Mononuclear cell (primary cell): Measurements from ENCODE around the gene STOX2. TPM values are rescaled to one million over a fixed set of nuclear protein-coding genes. Genes with fewer than 3 reads are reported as not detected.
A peak's percentile ranks its signal among the peaks of the same experiment; 100 is the strongest.
"Not testable (repeated sequence)": the region's sequence is repeated elsewhere in the genome, so short reads cannot be mapped to it uniquely, and the experiment has no call there.

Source experiments
- H3K27me3 ChIP-seq: 2 replicates; pipeline ENCODE4 v1.6.0; 2011; ENCODE audit warnings: low read length, control low read depth; ENCODE audit not compliant: insufficient read depth
- H3K4me1 ChIP-seq: 2 replicates; pipeline ENCODE4 v1.5.1; 2011; ENCODE audit warnings: mild to moderate bottlenecking, low read length, control low read depth; ENCODE audit not compliant: insufficient read depth
- H3K4me3 ChIP-seq: 2 replicates; pipeline ENCODE4 v1.5.1; 2011; ENCODE audit warnings: mild to moderate bottlenecking, low read length, moderate library complexity
- H3K9me3 ChIP-seq: 2 replicates; pipeline ENCODE4 v1.5.1; 2011; ENCODE audit warnings: low read depth, mild to moderate bottlenecking, control low read depth, low read length
- total RNA-seq: library from RNA; depleted of rRNA; stranded (reverse); fragments of >200 nt; gene quantifications from one replicate; pipeline ENCODE4 v1.2.3, GENCODE V29; 2012

STOX2 gene
- total RNA-seq, 1 donor = under 0.01 TPM

- H3K4me1 ChIP-seq = peaks cover 18% of the 10 kb centered on the region
- H3K9me3 ChIP-seq = no peaks in the 10 kb centered on the region
- peak overlapping the region; percentile 32 for H3K4me3 ChIP-seq
- H3K27me3 ChIP-seq = no peaks in the 10 kb centered on the region
Measured at GRCh38 chr4:184028561-184029374, 123.7 kb downstream of the STOX2 start.

- H3K27me3 ChIP-seq = no peaks in the 10 kb centered on the region
- no peaks in the 10 kb centered on the region for H3K9me3 ChIP-seq
- no peak overlapping the region for H3K4me3 ChIP-seq
- H3K4me1 ChIP-seq = peaks cover 18% of the 10 kb centered on the region
Measured at GRCh38 chr4:184030036-184030435, 124.9 kb downstream of the STOX2 start.

GRCh38 chr4:184030764-184031163, 125.7 kb downstream of the STOX2 start:
- H3K4me3 ChIP-seq = no peak overlapping the region
- no peaks in the 10 kb centered on the region for H3K9me3 ChIP-seq
- H3K4me1 ChIP-seq = peaks cover 18% of the 10 kb centered on the region
- no peaks in the 10 kb centered on the region for H3K27me3 ChIP-seq

- H3K27me3 ChIP-seq = no peaks in the 10 kb centered on the region
- H3K9me3 ChIP-seq = no peaks in the 10 kb centered on the region
- no peak overlapping the region for H3K4me3 ChIP-seq
- peaks cover 18% of the 10 kb centered on the region for H3K4me1 ChIP-seq
Measured at GRCh38 chr4:184032091-184032490, 127.0 kb downstream of the STOX2 start.

- H3K4me3 ChIP-seq = no peak overlapping the region
Measured at GRCh38 chr4:184039963-184040383, 134.9 kb downstream of the STOX2 start.

GRCh38 chr4:184041156-184041555, 136.0 kb downstream of the STOX2 start:
- Histone ChIP-seq H3K4me3 (no peak overlapping the region), H3K9me3 (peaks cover 4% of the 10 kb centered on the region), H3K27me3 (peaks cover 19% of the 10 kb centered on the region), H3K4me1 (no peaks in the 10 kb centered on the region)

More at GRCh38 chr4:184039963-184040383, 134.9 kb downstream of the STOX2 start:
- Histone ChIP-seq H3K4me1 (no peaks in the 10 kb centered on the region), H3K27me3 (peaks cover 19% of the 10 kb centered on the region), H3K9me3 (no peaks in the 10 kb centered on the region)

- peaks cover 10% of the 10 kb centered on the region for H3K27me3 ChIP-seq
- peaks cover 5% of the 10 kb centered on the region for H3K9me3 ChIP-seq
- no peaks in the 10 kb centered on the region for H3K4me1 ChIP-seq
- H3K4me3 ChIP-seq = no peak overlapping the region
Measured at GRCh38 chr4:184046148-184046547, 141.0 kb downstream of the STOX2 start.

- H3K4me3 ChIP-seq, H3K4me1 ChIP-seq, H3K27me3 ChIP-seq, H3K9me3 ChIP-seq: not testable (repeated sequence)
Measured at GRCh38 chr4:184051262-184051661, 146.2 kb downstream of the STOX2 start.

GRCh38 chr4:184052616-184053015, 147.5 kb downstream of the STOX2 start:
- no peaks in the 10 kb centered on the region for H3K27me3 ChIP-seq
- H3K9me3 ChIP-seq = no peaks in the 10 kb centered on the region
- no peak overlapping the region for H3K4me3 ChIP-seq
- no peaks in the 10 kb centered on the region for H3K4me1 ChIP-seq

GRCh38 chr4:184053434-184053833, 148.3 kb downstream of the STOX2 start:
- no peaks in the 10 kb centered on the region for H3K27me3 ChIP-seq
- H3K4me1 ChIP-seq = no peaks in the 10 kb centered on the region
- no peak overlapping the region for H3K4me3 ChIP-seq

GRCh38 chr4:184056877-184057276, 151.8 kb downstream of the STOX2 start:
- H3K27me3 ChIP-seq = no peaks in the 10 kb centered on the region
- H3K4me1 ChIP-seq = no peaks in the 10 kb centered on the region
- H3K4me3 ChIP-seq = no peak overlapping the region
- H3K9me3 ChIP-seq = no peaks in the 10 kb centered on the region

More at GRCh38 chr4:184053434-184053833, 148.3 kb downstream of the STOX2 start:
- no peaks in the 10 kb centered on the region for H3K9me3 ChIP-seq

- Histone ChIP-seq H3K27me3 (no peaks in the 10 kb centered on the region), H3K9me3 (no peaks in the 10 kb centered on the region), H3K4me3 (no peak overlapping the region), H3K4me1 (no peaks in the 10 kb centered on the region)
Measured at GRCh38 chr4:184058026-184058425, 152.9 kb downstream of the STOX2 start.

GRCh38 chr4:184059099-184059498, 154.0 kb downstream of the STOX2 start:
- no peaks in the 10 kb centered on the region for H3K9me3 ChIP-seq
- H3K4me1 ChIP-seq = no peaks in the 10 kb centered on the region
- no peak overlapping the region for H3K4me3 ChIP-seq
- no peaks in the 10 kb centered on the region for H3K27me3 ChIP-seq

GRCh38 chr4:184061582-184061981, 156.5 kb downstream of the STOX2 start:
- Histone ChIP-seq H3K27me3 (peaks cover 3% of the 10 kb centered on the region), H3K4me1 (no peaks in the 10 kb centered on the region), H3K9me3 (no peaks in the 10 kb centered on the region), H3K4me3 (no peak overlapping the region)

- peaks cover 3% of the 10 kb centered on the region for H3K27me3 ChIP-seq
- no peak overlapping the region for H3K4me3 ChIP-seq
- no peaks in the 10 kb centered on the region for H3K4me1 ChIP-seq
- no peaks in the 10 kb centered on the region for H3K9me3 ChIP-seq
Measured at GRCh38 chr4:184062769-184063168, 157.7 kb downstream of the STOX2 start.

GRCh38 chr4:184064877-184065276, 159.8 kb downstream of the STOX2 start:
- H3K4me1 ChIP-seq = no peaks in the 10 kb centered on the region
- peaks cover 3% of the 10 kb centered on the region for H3K27me3 ChIP-seq
- H3K4me3 ChIP-seq = no peak overlapping the region
- no peaks in the 10 kb centered on the region for H3K9me3 ChIP-seq
